ENCODE measurements around the gene BMP8B. TPM values are rescaled to one million over a fixed set of nuclear protein-coding genes. Genes with fewer than 3 reads are reported as not detected.

Gene BMP8B
- total RNA-seq, 2 donors from 2014 or later, result 0.08 to 0.37 TPM

DNA sequence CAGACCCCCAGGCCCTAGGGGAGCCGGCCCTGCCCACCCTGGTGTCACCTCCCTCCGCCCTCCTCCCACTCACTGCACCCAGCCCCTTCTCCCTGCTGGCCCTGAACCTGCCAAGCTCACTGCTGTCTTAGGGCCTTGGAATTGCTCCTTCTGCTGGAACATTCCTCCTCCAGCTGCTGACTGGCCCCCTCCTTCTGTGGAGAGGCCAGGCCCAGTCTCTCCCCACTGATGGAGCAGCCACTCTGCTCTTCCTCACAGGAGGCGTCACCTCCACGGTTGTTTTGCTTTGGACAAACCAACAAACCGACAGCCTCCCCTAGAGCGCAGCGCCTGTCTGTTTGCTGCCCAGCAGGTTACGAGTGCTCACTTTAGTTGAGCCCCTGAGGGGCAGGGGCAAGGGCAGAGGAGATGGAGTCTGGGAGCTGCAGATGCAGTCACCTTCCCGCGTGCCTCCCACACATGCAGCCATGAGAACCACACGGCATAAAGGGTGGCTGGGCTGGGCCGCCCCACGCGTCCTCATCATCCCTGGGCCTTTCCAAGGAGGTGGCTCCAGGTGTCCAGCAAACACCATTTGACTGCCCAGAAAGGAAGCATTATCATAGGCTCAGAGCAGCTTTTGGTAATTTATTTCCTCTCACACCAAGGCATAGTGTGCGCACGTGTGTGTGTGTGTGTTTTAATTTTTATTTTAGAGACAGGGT, 27.0 kb downstream of the BMP8B start:
- Mint-ChIP-seq H3K27me3 (no peaks in the 10 kb centered on the region), H3K4me3 (no peak overlapping the region), H3K4me1 (no peaks in the 10 kb centered on the region), H3K9me3 (no peaks in the 10 kb centered on the region), H3K27ac (no peak overlapping the region), H3K36me3 (ENCODE audit: low read depth) (peaks cover 19% of the 10 kb centered on the region)
- ATAC-seq (replicated peaks), result no peak

GRCh38 chr1:39761016-39761415, 27.6 kb downstream of the BMP8B start:
- peaks cover 26% of the 10 kb centered on the region for H3K36me3 Mint-ChIP-seq (ENCODE audit: low read depth)
- H3K4me3 Mint-ChIP-seq, result no peak overlapping the region
- H3K27me3 Mint-ChIP-seq, result no peaks in the 10 kb centered on the region
- no peak overlapping the region for H3K27ac Mint-ChIP-seq
- no peaks in the 10 kb centered on the region for H3K9me3 Mint-ChIP-seq
- no peak for ATAC-seq (replicated peaks)
- no peaks in the 10 kb centered on the region for H3K4me1 Mint-ChIP-seq

- peaks cover 33% of the 10 kb centered on the region for H3K36me3 Mint-ChIP-seq (ENCODE audit: low read depth)
- no peaks in the 10 kb centered on the region for H3K27me3 Mint-ChIP-seq
- H3K27ac Mint-ChIP-seq, result no peak overlapping the region
- no peaks in the 10 kb centered on the region for H3K4me1 Mint-ChIP-seq
- no peak overlapping the region for H3K4me3 Mint-ChIP-seq
- no peak for ATAC-seq (replicated peaks)
- no peaks in the 10 kb centered on the region for H3K9me3 Mint-ChIP-seq
Measured at GRCh38 chr1:39760074-39761008, 28.3 kb downstream of the BMP8B start.

DNA sequence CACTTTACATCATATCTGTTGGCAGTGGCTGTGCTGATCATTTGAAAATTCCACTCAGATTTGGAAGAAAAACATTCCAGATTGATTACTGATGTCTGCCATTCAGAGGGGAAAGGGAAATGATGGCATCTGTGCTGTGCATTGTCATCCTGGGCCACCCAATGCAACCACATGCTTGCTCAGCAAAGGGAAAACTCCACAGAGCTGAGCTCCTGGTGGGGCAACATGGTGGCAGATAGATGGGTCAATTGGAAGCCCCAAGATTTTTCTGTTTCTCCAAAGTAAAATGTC, 29.3 kb downstream of the BMP8B start:
- H3K4me1 Mint-ChIP-seq, result no peaks in the 10 kb centered on the region
- H3K9me3 Mint-ChIP-seq, result no peaks in the 10 kb centered on the region
- peaks cover 43% of the 10 kb centered on the region for H3K36me3 Mint-ChIP-seq (ENCODE audit: low read depth)
- no peak overlapping the region for H3K4me3 Mint-ChIP-seq
- H3K27me3 Mint-ChIP-seq, result no peaks in the 10 kb centered on the region
- ATAC-seq (replicated peaks), result no peak
- H3K27ac Mint-ChIP-seq, result no peak overlapping the region

DNA sequence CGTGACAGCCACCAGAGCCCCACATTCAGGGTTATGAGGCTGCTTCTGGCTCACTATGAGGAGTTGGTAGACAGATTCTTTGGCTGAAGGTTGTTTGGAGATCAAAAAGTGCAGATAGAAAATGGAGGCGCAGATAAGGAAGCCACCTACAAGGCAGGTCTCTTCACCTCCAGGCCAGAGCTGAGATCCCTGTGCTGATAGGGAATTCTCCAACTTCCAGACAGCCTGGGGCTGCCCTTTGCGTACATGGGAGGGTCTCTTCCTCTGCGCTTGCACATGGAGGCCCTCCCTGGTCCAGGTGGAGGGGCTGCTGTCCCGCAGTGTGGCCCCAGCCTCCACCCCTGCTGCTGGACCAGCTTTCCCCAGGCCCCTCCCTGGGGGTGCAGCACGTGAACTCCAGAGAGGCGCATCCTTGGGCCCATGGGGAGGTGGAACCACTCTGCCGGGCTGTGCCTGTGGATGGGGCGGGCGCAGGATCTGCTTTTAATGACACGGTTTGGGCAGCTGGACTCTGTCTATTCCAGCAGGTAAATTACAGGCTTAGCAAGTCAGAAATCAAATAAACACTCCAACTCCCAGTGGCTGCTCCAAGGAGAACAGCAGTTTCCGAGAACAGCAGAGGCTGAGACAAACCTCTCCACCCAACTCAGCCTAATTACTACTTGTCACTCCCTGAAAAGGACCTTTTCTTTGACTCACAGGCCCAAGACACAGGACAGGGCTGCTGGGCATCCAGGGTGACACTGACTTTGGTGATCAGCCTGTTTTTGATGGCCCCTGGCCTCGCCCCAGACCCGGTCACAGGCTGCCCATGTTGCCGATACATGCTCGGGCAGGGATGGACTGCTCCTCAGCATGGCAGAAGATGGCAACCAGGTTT, 29.9 kb downstream of the BMP8B start:
- H3K27me3 Mint-ChIP-seq, result no peaks in the 10 kb centered on the region
- H3K36me3 Mint-ChIP-seq (ENCODE audit: low read depth), result peaks cover 48% of the 10 kb centered on the region
- H3K27ac Mint-ChIP-seq, result no peak overlapping the region
- ATAC-seq (replicated peaks), result no peak
- no peak overlapping the region for H3K4me3 Mint-ChIP-seq
- H3K9me3 Mint-ChIP-seq, result no peaks in the 10 kb centered on the region
- H3K4me1 Mint-ChIP-seq, result no peaks in the 10 kb centered on the region

DNA sequence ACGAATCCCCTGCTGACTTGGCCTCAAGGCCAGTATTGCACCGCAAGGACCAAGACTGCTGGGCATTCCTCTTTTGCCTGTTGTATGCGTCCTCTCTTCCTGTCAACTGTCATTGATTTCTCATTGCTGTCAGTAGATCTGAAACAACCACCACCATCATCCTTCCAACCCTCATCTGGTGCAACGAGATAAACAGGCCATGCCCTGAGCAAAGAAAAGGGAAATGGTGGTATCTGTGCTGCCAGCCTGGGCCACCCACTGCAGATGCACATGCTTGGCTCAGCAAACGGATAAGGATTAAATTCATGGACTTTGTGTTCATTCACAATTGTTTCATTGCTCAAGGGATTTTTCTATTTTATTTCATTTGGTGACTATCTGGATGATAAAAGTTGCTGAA, 31.2 kb downstream of the BMP8B start:
- peaks cover 61% of the 10 kb centered on the region for H3K36me3 Mint-ChIP-seq (ENCODE audit: low read depth)
- no peaks in the 10 kb centered on the region for H3K9me3 Mint-ChIP-seq
- H3K4me3 Mint-ChIP-seq, result no peak overlapping the region
- no peak overlapping the region for H3K27ac Mint-ChIP-seq
- H3K4me1 Mint-ChIP-seq, result no peaks in the 10 kb centered on the region
- no peak for ATAC-seq (replicated peaks)
- H3K27me3 Mint-ChIP-seq, result no peaks in the 10 kb centered on the region

DNA sequence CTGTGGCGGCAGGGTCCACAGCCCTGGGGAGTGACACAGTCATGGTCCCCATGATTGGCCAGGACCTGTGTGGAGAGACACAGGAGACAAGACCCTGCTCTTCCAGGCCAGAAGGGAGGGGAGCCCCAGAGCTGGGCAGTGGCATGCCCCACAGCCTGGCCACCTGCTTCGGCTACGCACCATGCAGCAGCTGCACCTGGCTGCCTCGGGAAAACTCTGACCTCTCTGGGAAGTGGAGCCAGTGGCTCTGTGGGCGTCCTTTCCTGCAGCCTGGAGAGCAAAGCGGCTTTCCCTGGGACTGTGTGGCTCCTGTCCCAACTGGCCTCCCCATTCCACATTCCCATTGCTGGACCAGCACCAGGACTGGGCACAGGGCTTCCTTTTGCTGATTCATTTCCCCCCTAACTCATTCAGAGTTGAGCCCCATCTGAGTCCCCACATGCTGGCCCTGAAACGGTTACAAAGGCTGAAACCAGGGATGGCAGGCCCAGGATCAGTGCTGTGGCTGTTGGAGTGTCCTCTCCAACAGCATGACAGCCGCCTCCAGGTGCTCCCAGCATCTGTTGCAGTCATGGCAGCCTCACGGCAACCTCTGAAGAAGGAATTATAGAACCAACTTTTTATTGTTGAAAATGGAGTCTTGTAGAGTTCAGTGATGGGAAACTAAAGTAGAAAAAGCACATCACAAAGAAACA, 32.6 kb downstream of the BMP8B start:
- H3K4me3 Mint-ChIP-seq, result no peak overlapping the region
- no peak overlapping the region for H3K27ac Mint-ChIP-seq

GRCh38 chr1:39754906-39755504, 33.7 kb downstream of the BMP8B start:
- Mint-ChIP-seq H3K36me3 (ENCODE audit: low read depth) (peaks cover 86% of the 10 kb centered on the region), H3K4me3 (no peak overlapping the region), H3K27me3 (no peaks in the 10 kb centered on the region), H3K9me3 (no peaks in the 10 kb centered on the region), H3K4me1 (peaks cover 4% of the 10 kb centered on the region), H3K27ac (no peak overlapping the region)
- ATAC-seq (replicated peaks), result no peak

More for the DNA sequence above, 32.6 kb downstream of the BMP8B start:
- no peak for ATAC-seq (replicated peaks)
- Mint-ChIP-seq H3K27me3 (no peaks in the 10 kb centered on the region), H3K9me3 (no peaks in the 10 kb centered on the region), H3K36me3 (ENCODE audit: low read depth) (peaks cover 75% of the 10 kb centered on the region), H3K4me1 (no peaks in the 10 kb centered on the region)

GRCh38 chr1:39754026-39754570, 34.6 kb downstream of the BMP8B start:
- H3K36me3 Mint-ChIP-seq (ENCODE audit: low read depth), result peaks cover 95% of the 10 kb centered on the region
- no peak overlapping the region for H3K27ac Mint-ChIP-seq
- no peaks in the 10 kb centered on the region for H3K9me3 Mint-ChIP-seq
- no peaks in the 10 kb centered on the region for H3K27me3 Mint-ChIP-seq
- no peak overlapping the region for H3K4me3 Mint-ChIP-seq
- peaks cover 4% of the 10 kb centered on the region for H3K4me1 Mint-ChIP-seq
- ATAC-seq (replicated peaks), result no peak

DNA sequence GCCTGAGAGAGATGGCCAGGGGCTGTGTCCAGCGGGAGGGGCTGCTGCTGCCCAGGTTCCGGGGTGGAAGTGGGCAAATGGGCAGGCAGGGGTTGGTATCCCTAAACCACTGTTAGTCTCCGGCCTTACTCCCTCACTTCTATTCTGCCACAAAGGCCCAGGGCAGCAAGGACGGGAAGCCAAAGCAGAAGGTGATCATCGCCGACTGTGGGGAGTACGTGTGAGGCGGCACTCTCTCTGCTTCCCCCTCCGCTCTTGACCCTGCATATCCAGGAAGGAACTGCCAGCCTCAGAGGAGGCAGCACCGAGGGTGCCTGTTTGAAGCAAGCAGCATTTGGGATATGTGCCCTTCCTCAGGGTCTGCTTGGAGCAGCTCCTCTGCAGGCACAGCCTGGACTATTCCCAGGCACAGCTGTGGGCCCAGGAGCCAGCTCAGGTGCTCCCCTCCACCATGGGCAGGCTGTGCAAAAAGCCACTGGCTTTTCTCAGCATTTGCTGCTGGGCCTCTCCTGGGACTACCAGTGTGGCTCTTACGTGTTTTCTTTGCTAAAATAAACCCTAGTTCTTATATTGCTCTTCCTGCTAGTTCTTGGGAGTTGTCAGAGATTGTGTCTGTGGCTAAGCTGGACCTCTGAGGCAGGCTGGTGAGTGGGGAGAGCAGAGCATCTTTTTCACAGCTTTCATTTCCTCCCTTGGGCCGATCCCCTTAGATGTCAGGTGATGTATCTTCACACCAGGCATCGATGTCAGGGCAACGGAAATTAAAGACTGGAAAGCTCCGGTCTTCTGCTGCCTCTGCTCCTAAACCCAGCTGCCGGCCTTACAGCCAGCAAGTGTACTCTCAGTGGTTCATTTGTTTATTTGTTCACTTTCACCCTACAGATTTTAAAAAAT, 35.3 kb downstream of the BMP8B start:
- H3K27me3 Mint-ChIP-seq, result no peaks in the 10 kb centered on the region
- no peak overlapping the region for H3K4me3 Mint-ChIP-seq
- ATAC-seq (replicated peaks), result no peak
- H3K9me3 Mint-ChIP-seq, result no peaks in the 10 kb centered on the region
- H3K4me1 Mint-ChIP-seq, result peaks cover 4% of the 10 kb centered on the region
- no peak overlapping the region for H3K27ac Mint-ChIP-seq
- peaks cover 100% of the 10 kb centered on the region for H3K36me3 Mint-ChIP-seq (ENCODE audit: low read depth)

DNA sequence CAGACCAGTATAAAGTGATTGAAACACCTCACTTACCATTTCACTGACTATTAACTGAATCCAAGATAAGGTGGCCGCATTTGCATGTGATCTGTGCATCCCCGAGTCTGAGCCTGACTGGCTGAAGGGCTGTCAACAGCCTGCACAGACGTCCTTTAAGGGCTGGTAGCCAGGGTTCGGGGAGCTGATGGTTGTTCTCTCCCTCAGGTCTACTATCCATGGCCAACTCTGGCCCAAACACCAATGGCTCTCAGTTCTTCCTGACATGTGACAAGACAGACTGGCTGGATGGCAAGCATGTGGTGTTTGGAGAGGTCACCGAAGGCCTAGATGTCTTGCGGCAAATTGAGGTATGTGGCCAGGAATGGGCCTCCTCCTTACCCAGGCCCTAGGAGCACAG, 36.0 kb downstream of the BMP8B start:
- Mint-ChIP-seq H3K4me1 (peaks cover 4% of the 10 kb centered on the region), H3K9me3 (no peaks in the 10 kb centered on the region), H3K27me3 (no peaks in the 10 kb centered on the region), H3K4me3 (no peak overlapping the region), H3K27ac (no peak overlapping the region), H3K36me3 (ENCODE audit: low read depth) (peaks cover 100% of the 10 kb centered on the region)
- no peak for ATAC-seq (replicated peaks)

GRCh38 chr1:39751595-39751994, 37.1 kb downstream of the BMP8B start:
- Mint-ChIP-seq H3K4me3 (no peak overlapping the region), H3K27me3 (no peaks in the 10 kb centered on the region), H3K27ac (no peak overlapping the region), H3K36me3 (ENCODE audit: low read depth) (peaks cover 99% of the 10 kb centered on the region), H3K4me1 (peaks cover 4% of the 10 kb centered on the region), H3K9me3 (no peaks in the 10 kb centered on the region)
- ATAC-seq (replicated peaks), result no peak

Measured in activated T-helper 17 cell treated with anti-CD3 and anti-CD28 coated beads, Interleukin-2, amount 50 U/mL, for 72 hours (primary cell).